Measurements from ENCODE around the gene ARID5B. TPM values are rescaled to one million over a fixed set of nuclear protein-coding genes. Genes with fewer than 3 reads are reported as not detected.

The ARID5B gene
- total RNA-seq, 1 experiment from 2014 or later = 168 TPM

- H3K4me1 ChIP-seq = peaks cover 65% of the 10 kb centered on the region
- intact Hi-C loops (cut with micrococcal nuclease; ENCODE audit: unreplicated experiment) = no loop called here
- peaks cover 9% of the 10 kb centered on the region; the same call in 1 of the 2 replicates for H3K36me3 ChIP-seq (ENCODE audit: control insufficient read depth, insufficient read depth, low read length)
- BruUV-seq (replicated peaks) = no TSS peak
- Mint-ChIP-seq H3K27me3 (ENCODE audit: insufficient read depth, unreplicated experiment) (no peaks in the 10 kb centered on the region), H3K27ac (ENCODE audit: unreplicated experiment) (no peak overlapping the region), H3K4me1 (ENCODE audit: low read depth, unreplicated experiment) (peaks cover 46% of the 10 kb centered on the region), H3K9me3 (ENCODE audit: unreplicated experiment) (no peaks in the 10 kb centered on the region), H3K36me3 (ENCODE audit: insufficient read depth, unreplicated experiment) (peaks cover 97% of the 10 kb centered on the region), H3K4me3 (ENCODE audit: unreplicated experiment) (no peak overlapping the region)
- ChIA-PET POLR2A (interaction anchor here (1.4 kb wide), 1 partner anchor 27 kb away, joined by 6 read pairs; no protein-coding TSS in a partner anchor), CTCF (interaction anchor here (0.8 to 1.3 kb wide), 2 partner anchors 10 kb away, joined by 3 to 6 read pairs; no protein-coding TSS in a partner anchor)
- TF ChIP-seq, protein P1, sequence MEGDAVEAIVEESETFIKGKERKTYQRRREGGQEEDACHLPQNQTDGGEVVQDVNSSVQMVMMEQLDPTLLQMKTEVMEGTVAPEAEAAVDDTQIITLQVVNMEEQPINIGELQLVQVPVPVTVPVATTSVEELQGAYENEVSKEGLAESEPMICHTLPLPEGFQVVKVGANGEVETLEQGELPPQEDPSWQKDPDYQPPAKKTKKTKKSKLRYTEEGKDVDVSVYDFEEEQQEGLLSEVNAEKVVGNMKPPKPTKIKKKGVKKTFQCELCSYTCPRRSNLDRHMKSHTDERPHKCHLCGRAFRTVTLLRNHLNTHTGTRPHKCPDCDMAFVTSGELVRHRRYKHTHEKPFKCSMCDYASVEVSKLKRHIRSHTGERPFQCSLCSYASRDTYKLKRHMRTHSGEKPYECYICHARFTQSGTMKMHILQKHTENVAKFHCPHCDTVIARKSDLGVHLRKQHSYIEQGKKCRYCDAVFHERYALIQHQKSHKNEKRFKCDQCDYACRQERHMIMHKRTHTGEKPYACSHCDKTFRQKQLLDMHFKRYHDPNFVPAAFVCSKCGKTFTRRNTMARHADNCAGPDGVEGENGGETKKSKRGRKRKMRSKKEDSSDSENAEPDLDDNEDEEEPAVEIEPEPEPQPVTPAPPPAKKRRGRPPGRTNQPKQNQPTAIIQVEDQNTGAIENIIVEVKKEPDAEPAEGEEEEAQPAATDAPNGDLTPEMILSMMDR (IDR thresholded peaks at IDR 0.05; ENCODE audit: insufficient read depth in 1 of 2, low read depth in 1 of 2, low read length in 1 of 2, severe bottlenecking in 1 of 2, unreplicated experiment in 1 of 2) = no peak
- no peaks in the 10 kb centered on the region for H3K27me3 ChIP-seq (replicated peaks; ENCODE audit: control insufficient read depth, insufficient read depth, low read length)
- no peak for DNase-seq
- no peaks in the 10 kb centered on the region for H3K9me3 ChIP-seq
- no peak overlapping the region for H3K4me3 ChIP-seq (ENCODE audit: low read depth, low read length)
Observed at GRCh38 chr10:61907011-61907410, 5.5 kb downstream of the ARID5B start.

GRCh38 chr10:61907587-61907986 lies 6.1 kb downstream of the ARID5B start:
- H3K27me3 Mint-ChIP-seq (ENCODE audit: insufficient read depth, unreplicated experiment) = no peaks in the 10 kb centered on the region

DNA sequence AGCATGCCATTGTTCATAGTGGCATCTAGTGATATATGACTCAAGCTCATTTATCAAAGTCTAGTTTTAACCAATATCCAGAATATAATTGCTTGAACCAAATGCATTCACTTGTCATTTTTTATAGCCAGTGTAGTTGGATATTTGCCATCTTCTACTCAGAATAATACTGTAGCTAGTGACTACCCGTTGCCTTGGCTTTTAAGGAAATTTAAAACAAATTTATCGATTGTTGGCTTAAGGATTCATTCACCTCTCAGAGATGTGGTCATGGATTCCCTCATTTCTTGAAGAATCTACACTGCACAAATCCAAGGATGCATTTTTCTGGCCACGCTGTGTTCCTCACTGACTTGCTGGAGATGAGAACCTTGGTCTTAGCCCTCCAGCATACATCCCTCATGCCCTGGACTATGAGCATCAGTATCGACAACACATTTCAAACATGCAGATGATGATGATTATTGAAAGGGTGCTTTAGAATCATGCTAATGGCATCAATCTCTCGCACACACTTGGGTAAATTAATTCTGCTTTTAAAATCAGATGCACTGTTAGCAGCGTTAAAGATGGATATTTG lies 8.8 kb downstream of the ARID5B start:
- intact Hi-C loops (cut with micrococcal nuclease; ENCODE audit: unreplicated experiment) = loop anchor here (10.0 kb wide), 1 partner anchor 286 kb away; no protein-coding TSS in a partner anchor
- Histone ChIP-seq H3K4me1 (peaks cover 77% of the 10 kb centered on the region), H3K9me3 (no peaks in the 10 kb centered on the region), H3K36me3 (ENCODE audit: control insufficient read depth, insufficient read depth, low read length) (peaks cover 16% of the 10 kb centered on the region), H3K27me3 (replicated peaks; ENCODE audit: control insufficient read depth, insufficient read depth, low read length) (no peaks in the 10 kb centered on the region), H3K4me3 (ENCODE audit: low read depth, low read length) (no peak overlapping the region)
- H3K27ac Mint-ChIP-seq (ENCODE audit: unreplicated experiment) = peak overlapping the region; percentile 54
- no peak overlapping the region for H3K4me3 Mint-ChIP-seq (ENCODE audit: unreplicated experiment)
- peaks cover 64% of the 10 kb centered on the region for H3K4me1 Mint-ChIP-seq (ENCODE audit: low read depth, unreplicated experiment)
- H3K27me3 Mint-ChIP-seq (ENCODE audit: insufficient read depth, unreplicated experiment) = no peaks in the 10 kb centered on the region
- no peak for DNase-seq
- H3K36me3 Mint-ChIP-seq (ENCODE audit: insufficient read depth, unreplicated experiment) = peaks cover 93% of the 10 kb centered on the region
- POLR2A ChIA-PET = no interaction called here
- CTCF ChIA-PET = no interaction called here
- no peaks in the 10 kb centered on the region for H3K9me3 Mint-ChIP-seq (ENCODE audit: unreplicated experiment)
- no TSS peak for BruUV-seq (replicated peaks)
- TF ChIP-seq, protein P1 (IDR thresholded peaks at IDR 0.05; ENCODE audit: insufficient read depth in 1 of 2, low read depth in 1 of 2, low read length in 1 of 2, severe bottlenecking in 1 of 2, unreplicated experiment in 1 of 2) = no peak

More at GRCh38 chr10:61907587-61907986, 6.1 kb downstream of the ARID5B start:
- H3K9me3 ChIP-seq = no peaks in the 10 kb centered on the region
- intact Hi-C loops (cut with micrococcal nuclease; ENCODE audit: unreplicated experiment) = no loop called here
- no peaks in the 10 kb centered on the region for H3K9me3 Mint-ChIP-seq (ENCODE audit: unreplicated experiment)
- CTCF ChIA-PET = interaction anchor here (0.8 kb wide), 1 partner anchor 11 kb away, joined by 3 read pairs; no protein-coding TSS in a partner anchor
- H3K4me1 ChIP-seq = peaks cover 68% of the 10 kb centered on the region
- peaks cover 52% of the 10 kb centered on the region for H3K4me1 Mint-ChIP-seq (ENCODE audit: low read depth, unreplicated experiment)
- no peak overlapping the region for H3K27ac Mint-ChIP-seq (ENCODE audit: unreplicated experiment)
- no TSS peak for BruUV-seq (replicated peaks)
- DNase-seq = no peak
- peaks cover 9% of the 10 kb centered on the region; the same call in 1 of the 2 replicates for H3K36me3 ChIP-seq (ENCODE audit: control insufficient read depth, insufficient read depth, low read length)
- H3K36me3 Mint-ChIP-seq (ENCODE audit: insufficient read depth, unreplicated experiment) = peaks cover 93% of the 10 kb centered on the region
- H3K4me3 Mint-ChIP-seq (ENCODE audit: unreplicated experiment) = no peak overlapping the region
- H3K27me3 ChIP-seq (replicated peaks; ENCODE audit: control insufficient read depth, insufficient read depth, low read length) = no peaks in the 10 kb centered on the region
- POLR2A ChIA-PET = no interaction called here
- TF ChIP-seq, protein P1 (IDR thresholded peaks at IDR 0.05; ENCODE audit: insufficient read depth in 1 of 2, low read depth in 1 of 2, low read length in 1 of 2, severe bottlenecking in 1 of 2, unreplicated experiment in 1 of 2) = no peak
- H3K4me3 ChIP-seq (ENCODE audit: low read depth, low read length) = no peak overlapping the region

All from Caco-2 (cell line).